Inflammatory macrophage treated with lipopolysaccharide for 4 hours (primary cell): Measurements from ENCODE around the gene MEIOSIN.
"Not testable (repeated sequence)": the region's sequence is repeated elsewhere in the genome, so short reads cannot be mapped to it uniquely, and the experiment has no call there.

Experiments used
- DNase-seq: peaks from one replicate; pipeline ENCODE4 v3.0.0-alpha.2; 2020

Gene MEIOSIN

DNA sequence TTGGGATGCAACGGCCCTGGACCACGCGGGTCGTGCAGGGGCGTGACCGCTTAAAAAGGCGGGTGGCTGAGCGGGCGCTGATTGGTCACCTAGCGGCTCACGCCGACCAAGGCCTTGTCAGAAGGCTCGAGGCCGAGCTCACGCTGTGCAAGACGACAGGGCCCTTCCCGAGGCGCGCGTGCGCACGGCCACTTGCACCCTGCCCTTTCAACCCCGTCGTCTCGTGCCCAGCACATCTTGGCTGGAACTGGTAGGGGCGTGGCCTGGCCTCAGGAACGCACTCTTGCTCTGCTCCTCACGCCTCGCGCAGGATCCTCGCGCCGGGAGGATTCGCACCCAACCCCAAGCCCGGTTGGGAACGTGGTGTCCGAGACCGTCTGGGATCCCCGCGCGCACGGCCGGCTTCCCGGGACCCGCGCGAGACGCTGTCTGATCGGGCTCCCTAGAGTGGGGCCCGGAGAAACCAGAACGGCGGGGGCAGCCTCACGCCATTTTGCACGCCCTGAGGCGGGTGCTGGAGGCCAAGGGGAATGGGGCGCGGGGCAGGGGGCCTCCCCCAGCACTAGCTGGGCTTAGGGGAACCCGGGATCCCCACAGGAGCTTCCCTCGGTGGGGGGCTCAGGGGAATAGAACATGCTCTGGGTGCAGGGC is at the start of gene MEIOSIN:
MEIOSIN (plus strand) TSS at position 280 of the 651 bp plus-strand sequence. CDS start 1,938 bp downstream, outside the sequence.
- DNase-seq = no peak

GRCh38 chr19:45685045-45685444 is 48.2 kb upstream of the MEIOSIN start:
- not testable (repeated sequence) for DNase-seq

GRCh38 chr19:45687599-45687998 is 45.6 kb upstream of the MEIOSIN start:
- DNase-seq = no peak

DNA sequence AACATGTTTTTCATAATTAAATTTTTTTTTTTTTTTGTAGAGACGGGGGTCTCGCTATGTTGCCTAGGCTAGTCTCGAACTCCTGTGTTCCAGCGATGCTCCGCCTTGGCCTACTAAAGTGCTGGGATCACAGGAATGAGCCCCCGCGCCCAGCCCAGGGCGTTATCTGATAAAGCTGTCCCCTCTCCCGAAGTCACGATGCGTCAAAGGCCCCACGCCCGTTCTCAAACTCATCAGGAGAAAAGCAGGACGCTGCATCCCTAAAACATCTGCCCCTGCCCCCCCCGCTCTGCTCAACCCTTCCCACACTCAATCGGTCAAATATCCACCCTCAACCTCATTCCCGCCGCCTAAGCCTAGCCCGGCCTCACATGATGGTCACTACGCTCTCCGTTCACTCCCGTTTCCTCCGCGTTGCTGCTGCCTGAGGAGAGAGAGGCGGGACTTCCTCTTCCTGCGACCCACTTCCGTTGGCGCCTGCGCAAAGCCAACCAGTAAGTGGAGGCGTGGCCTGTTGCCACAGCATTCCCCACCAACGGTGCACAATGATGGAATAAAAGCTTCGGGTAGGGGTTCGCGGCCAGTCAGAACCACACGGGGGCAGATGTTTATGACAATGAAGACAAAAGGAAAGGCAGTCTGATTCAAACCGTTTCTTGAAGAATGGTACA is 41.6 kb upstream of the MEIOSIN start, which contains the start of gene SNRPD2:
SNRPD2 (minus strand) TSS at position 438 of the 671 bp plus-strand sequence; CDS start at position 373, 65 bp downstream.
- peak; percentile 97 for DNase-seq

DNA sequence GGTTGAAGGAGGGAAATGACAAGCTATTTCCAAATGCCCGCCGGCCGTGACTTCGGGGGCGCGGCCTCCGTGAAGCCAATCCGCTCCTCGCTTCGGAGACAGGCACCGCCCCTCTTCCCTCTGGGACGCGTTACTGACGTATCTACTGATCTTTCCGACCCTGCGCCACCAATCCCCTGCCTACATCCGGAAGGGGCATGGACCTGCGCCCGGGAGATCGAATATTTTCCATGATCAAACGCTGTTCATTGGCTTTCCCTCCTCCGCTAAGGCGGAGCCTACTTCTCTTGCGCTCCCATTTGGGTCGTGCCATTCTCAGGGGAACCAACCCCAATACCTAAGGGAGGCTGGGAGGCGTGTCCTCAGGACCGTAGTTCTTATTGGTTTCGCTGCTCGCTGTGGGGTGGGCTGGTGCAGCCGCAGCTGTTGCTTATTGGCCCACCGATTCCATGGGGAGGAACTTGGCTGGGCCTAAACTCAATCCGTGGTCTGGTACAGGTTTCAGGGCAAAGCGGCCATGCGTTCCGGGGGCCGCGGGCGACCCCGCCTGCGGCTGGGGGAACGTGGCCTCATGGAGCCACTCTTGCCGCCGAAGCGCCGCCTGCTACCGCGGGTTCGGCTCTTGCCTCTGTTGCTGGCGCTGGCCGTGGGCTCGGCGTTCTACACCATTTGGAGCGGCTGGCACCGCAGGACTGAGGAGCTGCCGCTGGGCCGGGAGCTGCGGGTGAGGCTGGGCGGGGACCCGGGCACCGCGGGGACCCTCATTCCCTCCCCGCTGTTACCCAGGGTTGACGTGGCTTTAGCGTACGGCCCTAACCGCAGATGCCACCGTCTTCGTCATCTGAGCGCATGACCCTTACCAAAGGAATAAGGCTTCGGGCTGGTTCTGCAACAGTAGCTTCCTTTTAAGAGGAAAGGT is 40.8 kb upstream of the MEIOSIN start, which contains the start of gene QPCTL:
QPCTL (plus strand) TSS at position 480 of the 919 bp plus-strand sequence; CDS start at position 518, 38 bp downstream.
- peak; percentile 100 for DNase-seq

DNA sequence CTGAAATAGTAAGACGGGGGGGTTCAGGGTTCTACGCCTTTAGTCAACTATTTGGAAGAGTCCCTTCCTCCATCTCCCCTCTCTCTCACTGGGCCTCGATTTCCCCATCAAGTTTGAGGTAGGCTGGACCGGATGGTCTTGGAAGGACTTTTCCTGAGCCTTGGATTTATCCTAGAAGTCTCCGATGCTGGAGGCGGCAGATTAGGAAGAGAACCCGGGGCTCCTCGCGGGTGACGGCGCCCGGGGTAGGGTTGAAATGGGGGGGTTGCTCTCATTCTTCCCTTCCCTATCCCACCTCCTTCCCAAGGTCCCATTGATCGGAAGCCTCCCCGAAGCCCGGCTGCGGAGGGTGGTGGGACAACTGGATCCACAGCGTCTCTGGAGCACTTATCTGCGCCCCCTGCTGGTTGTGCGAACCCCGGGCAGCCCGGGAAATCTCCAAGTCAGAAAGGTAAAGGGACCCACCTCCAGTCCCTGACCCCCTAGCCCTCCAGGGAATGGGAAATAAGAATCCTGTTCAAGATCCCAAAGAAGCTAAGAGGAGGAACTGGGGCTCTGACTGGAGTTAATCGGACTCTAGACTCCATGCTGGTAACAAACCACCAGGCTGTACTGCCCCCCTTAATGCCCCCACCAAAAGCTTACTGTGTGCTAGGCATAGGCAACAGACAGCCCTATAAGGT is 40.0 kb upstream of the MEIOSIN start:
- DNase-seq = peak; percentile 74

GRCh38 chr19:45701676-45702075 is 31.6 kb upstream of the MEIOSIN start:
- DNase-seq = no peak

DNA sequence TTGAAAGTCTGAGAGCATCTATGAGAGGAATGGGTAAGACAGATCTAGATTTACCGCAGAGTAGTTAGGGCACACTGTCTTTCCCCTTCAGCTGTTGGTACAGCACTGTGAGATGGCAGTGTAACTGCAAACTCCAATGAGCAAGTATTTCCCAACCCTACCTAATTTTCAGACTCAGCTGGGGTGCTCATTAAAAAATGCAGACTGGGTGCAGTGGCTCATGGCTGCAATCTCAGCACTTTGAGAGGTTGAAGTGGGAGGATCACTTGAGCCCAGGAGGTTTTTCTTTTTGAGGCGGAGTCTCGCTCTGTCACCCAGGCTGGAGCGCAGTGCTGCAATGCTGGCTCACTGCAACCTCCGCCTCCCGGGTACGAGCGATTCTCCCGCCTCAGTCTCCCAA is 28.1 kb upstream of the MEIOSIN start:
- DNase-seq = no peak

GRCh38 chr19:45705710-45706415 is 27.4 kb upstream of the MEIOSIN start:
- no peak for DNase-seq

DNA sequence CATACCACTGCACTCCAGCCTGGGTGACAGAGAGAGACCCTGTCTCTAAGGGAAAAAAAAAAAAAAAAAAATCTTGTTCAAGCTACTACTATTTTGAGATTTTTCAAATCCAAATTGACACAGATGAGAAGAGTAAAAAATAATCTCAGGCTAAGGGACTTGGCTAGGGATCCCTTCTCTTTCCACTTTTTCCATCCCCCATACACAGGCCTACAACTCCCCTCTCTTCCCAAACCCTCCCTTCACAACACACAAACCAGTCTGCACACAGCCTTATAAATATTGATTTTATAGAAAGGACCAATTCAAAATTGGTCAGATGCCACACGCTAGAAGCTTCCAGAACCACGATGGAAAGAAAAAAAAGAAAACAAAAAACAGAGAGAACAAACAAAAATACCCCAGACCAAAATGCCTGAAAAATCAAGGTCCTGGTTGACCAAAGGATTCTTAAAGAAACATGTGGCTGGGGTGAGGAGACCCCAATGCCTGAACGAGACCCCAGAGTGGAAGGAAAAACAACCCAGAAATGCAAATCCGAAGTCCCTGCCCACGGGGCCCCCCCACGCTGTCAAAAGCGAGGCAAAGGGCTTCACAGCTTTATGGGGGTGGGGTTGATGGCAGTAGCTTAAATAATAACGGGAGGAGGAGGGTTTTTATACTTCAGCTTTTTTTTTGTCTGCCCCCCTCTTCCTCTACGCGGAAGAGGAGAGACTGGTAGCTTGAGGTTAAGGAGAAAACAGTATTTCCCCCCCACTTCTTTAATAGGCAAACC is 22.7 kb upstream of the MEIOSIN start:
- DNase-seq = no peak

- no peak for DNase-seq
Observed at GRCh38 chr19:45711851-45712698, 21.2 kb upstream of the MEIOSIN start.

- DNase-seq = no peak
Observed at GRCh38 chr19:45712699-45713067, 20.6 kb upstream of the MEIOSIN start.

GRCh38 chr19:45713141-45713540 is 20.1 kb upstream of the MEIOSIN start:
- no peak for DNase-seq

GRCh38 chr19:45715139-45715538 is 18.1 kb upstream of the MEIOSIN start:
- peak; percentile 27 for DNase-seq

DNA sequence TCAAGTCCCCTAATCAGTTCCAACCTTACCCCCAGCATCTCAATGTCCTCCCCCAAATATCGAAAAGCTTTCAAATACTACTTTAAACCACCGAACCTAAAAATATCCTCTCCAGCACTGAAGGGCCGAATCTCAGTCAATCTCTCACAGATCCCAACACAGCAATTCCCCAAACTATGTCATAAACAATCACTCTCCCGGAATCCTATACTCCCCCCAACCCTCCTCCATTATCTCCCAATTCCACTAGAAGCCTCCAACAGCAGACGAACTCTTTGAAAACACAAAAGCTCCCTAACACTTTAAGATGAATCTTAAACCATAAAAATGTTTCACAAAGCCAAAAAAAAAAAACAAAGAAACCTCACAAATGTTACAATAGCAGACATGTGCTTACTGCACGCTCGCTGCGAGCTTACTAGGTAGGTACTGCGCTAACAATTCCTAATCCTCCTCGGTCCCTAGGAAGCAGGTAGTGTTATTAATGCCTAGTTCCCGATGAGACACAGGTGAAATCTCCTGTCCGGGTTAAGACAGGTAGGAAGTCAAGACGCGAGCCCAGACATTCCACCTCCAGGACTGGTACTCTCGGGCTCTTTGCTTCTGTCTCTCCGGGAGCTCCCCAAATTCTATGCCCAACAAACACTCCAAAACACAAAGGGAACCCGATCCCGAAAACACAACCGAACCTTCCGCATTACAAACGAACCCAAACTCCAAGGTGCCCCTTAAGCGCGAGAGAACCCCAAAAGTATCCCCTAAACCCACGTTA is 16.7 kb upstream of the MEIOSIN start:
- no peak for DNase-seq

- peak; percentile 100 for DNase-seq
Observed at GRCh38 chr19:45717131-45717982, 15.9 kb upstream of the MEIOSIN start.

- DNase-seq = no peak
Observed at GRCh38 chr19:45717983-45718650, 15.1 kb upstream of the MEIOSIN start.

DNA sequence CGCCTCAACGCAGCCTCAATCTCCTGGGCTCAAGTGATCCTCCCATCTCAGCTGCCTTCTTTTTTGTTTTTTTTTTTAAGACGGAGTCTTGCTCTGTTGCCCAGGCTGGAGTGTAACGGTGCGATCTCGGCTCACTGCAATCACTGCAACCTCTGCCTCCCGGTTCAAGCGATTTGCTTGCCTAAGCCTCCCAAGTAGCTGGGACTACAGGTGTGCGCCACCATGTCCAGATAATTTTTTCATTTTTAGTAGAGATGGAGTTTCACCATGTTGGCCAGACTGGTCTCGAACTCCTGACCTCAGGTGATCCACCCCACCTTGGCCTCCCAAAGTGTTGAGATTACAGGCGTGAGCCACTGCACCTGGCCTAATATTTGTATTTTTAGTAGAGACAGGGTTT is 13.2 kb upstream of the MEIOSIN start:
- not testable (repeated sequence) for DNase-seq
